B cell (primary cell): ENCODE measurements around the gene RAN. TPM values are rescaled to one million over a fixed set of nuclear protein-coding genes. Genes with fewer than 3 reads are reported as not detected.
A peak's percentile ranks its signal among the peaks of the same experiment; 100 is the strongest.

Experiments used
- ATAC-seq: fragments of 200-7000 bp; cut with Tn5 transposase; one replicate; pipeline ENCODE4 v1.10.0; 2021; ENCODE audit warnings: low read depth, mild to moderate bottlenecking, moderate number of reproducible peaks, moderate library complexity
- CTCF ChIA-PET: fragments of 350-600 bp; sonication (Branson Sonifier 250); formaldehyde crosslinking; loops from one replicate; lab custom pipeline; 2021; ENCODE audit warnings: antibody characterized with exemption, inconsistent platforms; lab: Charles Lee
- POLR2A ChIA-PET: fragments of 350-600 bp; sonication (Branson Sonifier 250); formaldehyde crosslinking; loops from one replicate; lab custom pipeline; 2021; ENCODE audit warnings: antibody characterized with exemption; lab: Charles Lee
- DNase-seq: peaks from one replicate; pipeline ENCODE4 v3.0.0; 2013
- H2AFZ ChIP-seq: 2 replicates; pipeline ENCODE4 v1.6.1; 2012; ENCODE audit warnings: mild to moderate bottlenecking, low read depth, low read length; ENCODE audit not compliant: insufficient read depth, poor library complexity, severe bottlenecking
- H3K27ac ChIP-seq, 2 donors: 1 replicate in 1 of 2; 2 replicates in 1 of 2; pipeline ENCODE4 v1.5.1; 2012 to 2013; ENCODE audit warnings: low read length in 2 of 2, mild to moderate bottlenecking in 2 of 2, moderate library complexity in 1 of 2
- H3K27me3 ChIP-seq, 4 experiments: fragments of 200-600 bp in 1 of 4; sonication (generic) in 1 of 4; replicated peaks in 1 of 4; 1 replicate in 2 of 4; 2 replicates in 2 of 4; pipeline versions ENCODE4 v1.6.1 to v1.7.0; 2013 to 2016; ENCODE audit warnings: low read length in 3 of 4, mild to moderate bottlenecking in 2 of 4, mixed read lengths in 1 of 4, moderate library complexity in 1 of 4; ENCODE audit not compliant: insufficient read depth in 4 of 4, control insufficient read depth in 3 of 4; ENCODE audit errors: control extremely low read depth in 1 of 4
- H3K36me3 ChIP-seq, 2 experiments: replicated peaks in 1 of 2; 1 replicate in 1 of 2; 2 replicates in 1 of 2; pipeline versions ENCODE4 v1.6.1 to v1.7.1; 2013; ENCODE audit warnings: low read length in 1 of 2; ENCODE audit not compliant: insufficient read depth in 2 of 2, control insufficient read depth in 1 of 2; ENCODE audit errors: control extremely low read depth in 1 of 2, extremely low read depth in 1 of 2
- H3K4me1 ChIP-seq, 2 donors: fragments of 200-600 bp in 1 of 2; sonication (generic) in 1 of 2; 1 replicate in 1 of 2; 2 replicates in 1 of 2; pipeline versions ENCODE4 v1.5.1 to v1.6.1; 2013 to 2017; ENCODE audit warnings: low read length in 2 of 2; ENCODE audit not compliant: control insufficient read depth in 2 of 2, insufficient read depth in 2 of 2
- H3K4me2 ChIP-seq: replicated peaks from 2 replicates; pipeline ENCODE3; 2012; ENCODE audit warnings: mild to moderate bottlenecking, low read depth, low read length; ENCODE audit not compliant: poor library complexity, severe bottlenecking
- H3K4me3 ChIP-seq, 5 experiments: fragments of 200-600 bp in 1 of 5; sonication (generic) in 1 of 5; 1 replicate in 3 of 5; 2 replicates in 2 of 5; pipeline versions ENCODE4 v1.5.1 to v1.7.0; 2011 to 2016; ENCODE audit warnings: low read length in 4 of 5, mild to moderate bottlenecking in 4 of 5, low read depth in 2 of 5, control low read depth in 1 of 5, moderate library complexity in 1 of 5; ENCODE audit not compliant: insufficient read depth in 1 of 5; ENCODE audit errors: control extremely low read depth in 1 of 5, extremely low read depth in 1 of 5
- H3K79me2 ChIP-seq: fragments of 200-600 bp; sonication (generic); one replicate; pipeline ENCODE4 v1.6.0; 2016; ENCODE audit warnings: low read length; ENCODE audit not compliant: control insufficient read depth, insufficient read depth
- H3K9ac ChIP-seq: fragments of 200-600 bp; sonication (generic); 2 replicates; pipeline ENCODE4 v1.6.1; 2017; ENCODE audit warnings: mild to moderate bottlenecking, low read length, moderate library complexity
- H3K9me3 ChIP-seq, 3 donors: one replicate each; pipeline versions ENCODE4 v1.6.1 to v1.7.1; 2013; ENCODE audit warnings: low read length in 2 of 3; ENCODE audit not compliant: control insufficient read depth in 2 of 3, insufficient read depth in 1 of 3; ENCODE audit errors: control extremely low read depth in 1 of 3
- H4K20me1 ChIP-seq: 2 replicates; pipeline ENCODE4 v1.6.0; 2012; ENCODE audit warnings: mild to moderate bottlenecking, low read length; ENCODE audit not compliant: insufficient read depth, control insufficient read depth, poor library complexity, severe bottlenecking
- H3K27ac Mint-ChIP-seq: one replicate; pipeline ENCODE4 v1.8.0; 2021; ENCODE audit warnings: mixed read lengths
- H3K27me3 Mint-ChIP-seq: one replicate; pipeline ENCODE4 v1.8.0; 2021; ENCODE audit warnings: mixed read lengths
- H3K4me1 Mint-ChIP-seq: one replicate; pipeline ENCODE4 v1.8.0; 2021; ENCODE audit warnings: mixed read lengths
- H3K4me3 Mint-ChIP-seq: one replicate; pipeline ENCODE4 v1.8.0; 2021; ENCODE audit warnings: mixed read lengths
- H3K9me3 Mint-ChIP-seq: one replicate; pipeline ENCODE4 v1.8.0; 2022; ENCODE audit warnings: mixed read lengths; ENCODE audit not compliant: insufficient read depth
- EZH2 ChIP-seq: IDR thresholded peaks from 2 replicates; pipeline ENCODE4 v1.6.1; 2012; ENCODE audit warnings: borderline replicate concordance, low read depth, mild to moderate bottlenecking, moderate library complexity, low read length; ENCODE audit not compliant: insufficient read depth, poor library complexity, severe bottlenecking
- WGBS: methylation state at CpG from one replicate; pipeline ENCODE4 v1.1.5; 2013; ENCODE audit warnings: missing lambda C conversion rate; ENCODE audit not compliant: insufficient coverage; 5-methylcytosine and 5-hydroxymethylcytosine counted together
- intact Hi-C: fragments of 100-400 bp; cut with micrococcal nuclease; formaldehyde crosslinking; loops from one replicate; pipeline ENCODE4 v1.10.0; 2022
- polyA plus RNA-seq: library from polyadenylated mRNA; depleted of rRNA; stranded (reverse); fragments of >200 nt; gene quantifications from 2 replicates; pipeline ENCODE4 v1.2.3, GENCODE V29; 2012
- total RNA-seq, 2 donors: library from RNA; stranded (reverse); fragments of 120-200 nt in 1 of 2; gene quantifications; 1 replicate in 1 of 2; 2 replicates in 1 of 2; pipeline versions ENCODE4 v1.2.3 to v1.2.4, GENCODE V29; 2013 to 2022
- TF ChIP-seq, protein P1 (sequence below): fragments of 200-600 bp; IDR thresholded peaks from one replicate; pipeline ENCODE4 v1.8.0; 2022; ENCODE audit warnings: antibody characterized with exemption, mild to moderate bottlenecking

RAN gene
- total and polyA plus RNA-seq, 2 donors (not counting 1 experiment from before 2014, with no cell fraction given), result 298 to 339 TPM

DNA sequence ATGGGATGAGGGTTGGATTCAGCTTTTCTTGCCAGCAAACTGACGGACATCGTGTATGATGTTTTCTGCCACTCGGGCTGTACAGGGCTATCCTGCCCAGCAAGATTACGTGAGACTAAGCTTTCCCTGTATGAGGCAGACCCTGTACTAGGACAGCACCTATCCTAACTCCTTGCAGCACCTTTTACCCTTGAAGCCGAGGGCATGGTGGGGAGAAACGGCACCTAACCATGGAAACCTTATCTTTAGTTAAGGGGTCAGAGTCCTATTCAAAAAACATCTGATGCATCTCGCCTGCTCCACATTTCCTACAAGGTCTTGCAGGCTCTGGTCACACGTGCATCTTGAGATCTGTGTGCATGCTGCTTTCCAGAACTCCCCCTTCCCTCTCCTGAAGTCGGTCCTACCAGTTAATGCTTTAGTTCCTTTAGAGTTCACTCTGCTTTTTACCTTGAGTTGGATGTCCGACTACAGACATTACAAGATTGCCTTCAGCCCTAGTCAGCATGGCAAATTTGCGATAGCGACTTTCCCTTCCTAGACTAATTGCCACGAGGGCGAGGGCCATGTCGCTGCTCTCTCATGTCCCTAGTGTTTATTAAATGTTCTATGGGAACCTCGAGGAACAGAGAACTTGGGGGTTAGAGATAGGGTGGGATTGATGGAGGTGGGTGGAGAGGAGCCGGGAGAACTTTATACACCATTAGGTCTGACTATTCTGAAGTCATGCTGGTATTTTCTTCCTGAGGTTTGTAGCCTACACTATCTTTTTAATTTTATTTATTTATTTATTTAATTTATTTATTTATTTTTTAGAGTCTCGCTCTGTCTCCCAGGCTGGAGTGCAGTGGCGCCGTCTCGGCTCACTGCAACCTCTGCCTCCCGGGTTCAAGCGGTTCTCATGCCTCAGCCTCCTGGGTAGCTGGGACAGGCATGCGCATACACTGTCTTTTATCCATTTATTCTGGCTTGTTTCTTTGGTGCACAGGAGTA is 6.6 kb downstream of the RAN start:
- peak overlapping the region; percentile 60 for H3K9ac ChIP-seq

More for the DNA sequence above, 6.6 kb downstream of the RAN start:
- peaks cover 15 to 35% of the 10 kb centered on the region in 2 experiments for H3K36me3 ChIP-seq
- Mint-ChIP-seq H3K9me3 (no peaks in the 10 kb centered on the region), H3K27ac (peak overlapping the region; percentile 93), H3K27me3 (no peaks in the 10 kb centered on the region), H3K4me1 (peaks cover 51% of the 10 kb centered on the region), H3K4me3 (peak overlapping the region; percentile 87)
- ATAC-seq (no peak), DNase-seq (no peak)
- H3K9me3 ChIP-seq, result no peaks in the 10 kb centered on the region
- ChIA-PET POLR2A (no interaction called here), CTCF (interaction anchor here (0.6 to 0.8 kb wide), 2 partner anchors 37 to 1144 kb away, joined by 3 read pairs; no protein-coding TSS in a partner anchor)
- peak overlapping the region; percentile 80 for H3K4me2 ChIP-seq
- intact Hi-C loops, result loop anchor here (10.0 kb wide), 3 partner anchors 64 to 1206 kb away; partner anchors contain the start of gene PUS1
- H4K20me1 ChIP-seq, result peaks cover 16% of the 10 kb centered on the region
- H2AFZ ChIP-seq, result no peak overlapping the region
- peak overlapping the region; percentile 65 to 80 for H3K27ac ChIP-seq
- TF ChIP-seq, protein P1, sequence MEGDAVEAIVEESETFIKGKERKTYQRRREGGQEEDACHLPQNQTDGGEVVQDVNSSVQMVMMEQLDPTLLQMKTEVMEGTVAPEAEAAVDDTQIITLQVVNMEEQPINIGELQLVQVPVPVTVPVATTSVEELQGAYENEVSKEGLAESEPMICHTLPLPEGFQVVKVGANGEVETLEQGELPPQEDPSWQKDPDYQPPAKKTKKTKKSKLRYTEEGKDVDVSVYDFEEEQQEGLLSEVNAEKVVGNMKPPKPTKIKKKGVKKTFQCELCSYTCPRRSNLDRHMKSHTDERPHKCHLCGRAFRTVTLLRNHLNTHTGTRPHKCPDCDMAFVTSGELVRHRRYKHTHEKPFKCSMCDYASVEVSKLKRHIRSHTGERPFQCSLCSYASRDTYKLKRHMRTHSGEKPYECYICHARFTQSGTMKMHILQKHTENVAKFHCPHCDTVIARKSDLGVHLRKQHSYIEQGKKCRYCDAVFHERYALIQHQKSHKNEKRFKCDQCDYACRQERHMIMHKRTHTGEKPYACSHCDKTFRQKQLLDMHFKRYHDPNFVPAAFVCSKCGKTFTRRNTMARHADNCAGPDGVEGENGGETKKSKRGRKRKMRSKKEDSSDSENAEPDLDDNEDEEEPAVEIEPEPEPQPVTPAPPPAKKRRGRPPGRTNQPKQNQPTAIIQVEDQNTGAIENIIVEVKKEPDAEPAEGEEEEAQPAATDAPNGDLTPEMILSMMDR, result no peak
- TF ChIP-seq EZH2, result no peak
- H3K4me3 ChIP-seq, result peak overlapping the region in 2 of 5 experiments; percentile 58 to 62
- H3K27me3 ChIP-seq, result no peaks in the 10 kb centered on the region
- H3K79me2 ChIP-seq, result peaks cover 18% of the 10 kb centered on the region
- 80% methylated on average over 11 of the region's 24 CpGs for WGBS
- peaks cover 32 to 37% of the 10 kb centered on the region in 2 donors for H3K4me1 ChIP-seq
